HepG2 (cell line): Measurements from ENCODE around the gene LGALS8. TPM values are rescaled to one million over a fixed set of nuclear protein-coding genes. Genes with fewer than 3 reads are reported as not detected.

Experiments
- BRD4 ChIP-seq: sonication (generic); formaldehyde crosslinking; IDR thresholded peaks from 2 replicates; pipeline ENCODE4 v1.4.0; 2020; ENCODE audit warnings: missing genetic modification reagents
- MTA1 ChIP-seq: sonication (generic); formaldehyde crosslinking; IDR thresholded peaks from 2 replicates; pipeline ENCODE4 v1.4.0; 2020; ENCODE audit warnings: missing genetic modification reagents, mild to moderate bottlenecking, borderline replicate concordance
- MXI1 ChIP-seq: IDR thresholded peaks from 3 replicates; pipeline ENCODE4 v1.6.1; 2012; ENCODE audit warnings: low read depth, low read length, inconsistent platforms, borderline replicate concordance
- SPEN ChIP-seq: sonication (generic); formaldehyde crosslinking; IDR thresholded peaks from 2 replicates; pipeline ENCODE4 v1.5.1; 2020; ENCODE audit warnings: low read depth, mild to moderate bottlenecking, missing genetic modification reagents
- ZNF552 ChIP-seq: sonication (generic); formaldehyde crosslinking; IDR thresholded peaks from 2 replicates; pipeline ENCODE4 v1.9.0; 2022; ENCODE audit warnings: missing genetic modification reagents, mild to moderate bottlenecking, borderline replicate concordance
- ZSCAN20 ChIP-seq: sonication (generic); formaldehyde crosslinking; IDR thresholded peaks from 2 replicates; pipeline ENCODE4 v1.4.0; 2020; ENCODE audit warnings: missing genetic modification reagents, mild to moderate bottlenecking, borderline replicate concordance
- ZZZ3 ChIP-seq: sonication (generic); formaldehyde crosslinking; IDR thresholded peaks from 2 replicates; pipeline ENCODE4 v1.4.0; 2020; ENCODE audit warnings: missing genetic modification reagents, mild to moderate bottlenecking, borderline replicate concordance
- polyA plus RNA-seq, 8 experiments: library from polyadenylated mRNA; depleted of rRNA in 3 of 8; stranded (reverse) in 7 of 8; unstranded in 1 of 8; fragments of >200 nt; fragmentation: Illumina TruSeq in 4 of 8; extraction: Trizol in 4 of 8; gene quantifications; 2 replicates each; pipeline versions ENCODE4 v1.2.1 to v1.2.3, GENCODE V29; 2011 to 2016; ENCODE audit warnings: low read depth in 4 of 8, missing spikeins in 1 of 8, mixed read lengths in 1 of 8; ENCODE audit not compliant: insufficient read depth in 1 of 8
- total RNA-seq, 5 experiments: library from RNA; depleted of rRNA; stranded (reverse); fragments of >200 nt; fragmentation: Illumina TruSeq; extraction: Trizol; gene quantifications; 2 replicates each; pipeline ENCODE4 v1.2.3, GENCODE V29; 2016; ENCODE audit warnings: low read depth in 1 of 5
- TF ChIP-seq, protein P1 (sequence below): sonication (generic); formaldehyde crosslinking; IDR thresholded peaks from 2 replicates; pipeline ENCODE4 v1.4.0; 2020; ENCODE audit warnings: missing genetic modification reagents
- TF ChIP-seq, protein P2 (sequence below): sonication (generic); formaldehyde crosslinking; IDR thresholded peaks from 2 replicates; pipeline ENCODE4 v1.5.1; 2020; ENCODE audit warnings: missing genetic modification reagents, mild to moderate bottlenecking, borderline replicate concordance
- TF ChIP-seq, protein P3 (sequence below): sonication (generic); formaldehyde crosslinking; IDR thresholded peaks from 2 replicates; pipeline ENCODE4 v1.8.1; 2022; ENCODE audit warnings: low read depth, mild to moderate bottlenecking, missing genetic modification reagents
- TF ChIP-seq, protein P4 (sequence below): fragments of 450-650 bp; IDR thresholded peaks from 2 replicates; pipeline ENCODE4 v1.6.1; 2017; ENCODE audit warnings: mild to moderate bottlenecking
- TF ChIP-seq, protein P5 (sequence below), 2 experiments: sonication (generic) in 1 of 2; formaldehyde crosslinking in 1 of 2; IDR thresholded peaks; 2 replicates each; pipeline versions ENCODE4 v1.4.0 to v1.6.1; 2016 to 2020; ENCODE audit warnings: borderline replicate concordance in 1 of 2, low read depth in 1 of 2, mild to moderate bottlenecking in 1 of 2, missing genetic modification reagents in 1 of 2

LGALS8 gene
- total and polyA plus RNA-seq, 2 of the 13 experiments (the other 11 are each of a cell fraction or from before 2014, with no cell fraction given), result 29.3 to 185 TPM

DNA sequence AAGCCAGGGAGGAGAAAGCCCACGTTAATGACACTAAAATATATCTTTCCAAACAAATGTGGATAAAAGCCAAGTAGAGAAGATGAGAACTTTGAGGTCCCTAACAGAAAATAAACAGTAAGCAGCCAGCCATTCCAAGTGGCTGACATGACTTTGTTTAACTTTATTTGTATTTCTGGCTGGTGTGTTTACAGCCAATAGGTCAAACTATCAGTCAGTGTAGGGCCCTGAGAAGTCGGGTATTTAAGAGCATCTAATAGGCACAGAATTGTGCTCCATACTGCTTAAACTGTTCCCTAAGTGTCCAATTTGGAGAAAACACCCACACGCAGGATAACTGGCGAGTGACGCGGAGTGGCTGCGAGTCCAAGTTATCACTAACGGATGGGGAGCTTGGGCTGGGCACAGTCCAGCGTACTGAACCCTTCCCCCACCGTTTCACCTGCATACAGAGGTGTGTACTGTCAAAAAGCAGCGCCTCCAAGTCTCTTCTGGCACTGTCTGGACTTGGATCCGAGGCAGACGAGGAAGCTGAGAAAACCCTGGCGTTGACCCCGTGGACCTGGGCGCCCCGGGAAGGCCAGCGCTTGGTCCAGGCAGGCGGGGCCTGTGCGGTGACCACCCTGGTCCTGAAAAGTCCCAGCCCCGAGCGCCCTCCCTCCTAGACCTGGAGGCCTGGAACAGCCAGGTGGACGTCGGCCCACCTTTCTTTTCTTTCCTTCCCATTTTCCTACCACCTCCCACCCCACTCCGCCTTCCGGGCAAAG, 662 bp upstream of the LGALS8 start (continued):
- TF ChIP-seq, protein P1, sequence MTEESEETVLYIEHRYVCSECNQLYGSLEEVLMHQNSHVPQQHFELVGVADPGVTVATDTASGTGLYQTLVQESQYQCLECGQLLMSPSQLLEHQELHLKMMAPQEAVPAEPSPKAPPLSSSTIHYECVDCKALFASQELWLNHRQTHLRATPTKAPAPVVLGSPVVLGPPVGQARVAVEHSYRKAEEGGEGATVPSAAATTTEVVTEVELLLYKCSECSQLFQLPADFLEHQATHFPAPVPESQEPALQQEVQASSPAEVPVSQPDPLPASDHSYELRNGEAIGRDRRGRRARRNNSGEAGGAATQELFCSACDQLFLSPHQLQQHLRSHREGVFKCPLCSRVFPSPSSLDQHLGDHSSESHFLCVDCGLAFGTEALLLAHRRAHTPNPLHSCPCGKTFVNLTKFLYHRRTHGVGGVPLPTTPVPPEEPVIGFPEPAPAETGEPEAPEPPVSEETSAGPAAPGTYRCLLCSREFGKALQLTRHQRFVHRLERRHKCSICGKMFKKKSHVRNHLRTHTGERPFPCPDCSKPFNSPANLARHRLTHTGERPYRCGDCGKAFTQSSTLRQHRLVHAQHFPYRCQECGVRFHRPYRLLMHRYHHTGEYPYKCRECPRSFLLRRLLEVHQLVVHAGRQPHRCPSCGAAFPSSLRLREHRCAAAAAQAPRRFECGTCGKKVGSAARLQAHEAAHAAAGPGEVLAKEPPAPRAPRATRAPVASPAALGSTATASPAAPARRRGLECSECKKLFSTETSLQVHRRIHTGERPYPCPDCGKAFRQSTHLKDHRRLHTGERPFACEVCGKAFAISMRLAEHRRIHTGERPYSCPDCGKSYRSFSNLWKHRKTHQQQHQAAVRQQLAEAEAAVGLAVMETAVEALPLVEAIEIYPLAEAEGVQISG (CRISPR knock-in tag), result peak; percentile 27
- TF ChIP-seq ZNF552 (CRISPR knock-in tag) (0 out of 2 replicates have a peak, but pooled peaks have one; percentile 4), MXI1 (no peak; the same call in 2 of the 3 replicates), ZZZ3 (CRISPR knock-in tag) (no peak), SPEN (peak; percentile 54), BRD4 (no peak), ZSCAN20 (CRISPR knock-in tag) (no peak), MTA1 (CRISPR knock-in tag) (0 out of 2 replicates have a peak, but pooled peaks have one; percentile 18)
- TF ChIP-seq, protein P2, sequence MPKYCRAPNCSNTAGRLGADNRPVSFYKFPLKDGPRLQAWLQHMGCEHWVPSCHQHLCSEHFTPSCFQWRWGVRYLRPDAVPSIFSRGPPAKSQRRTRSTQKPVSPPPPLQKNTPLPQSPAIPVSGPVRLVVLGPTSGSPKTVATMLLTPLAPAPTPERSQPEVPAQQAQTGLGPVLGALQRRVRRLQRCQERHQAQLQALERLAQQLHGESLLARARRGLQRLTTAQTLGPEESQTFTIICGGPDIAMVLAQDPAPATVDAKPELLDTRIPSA, result no peak
- TF ChIP-seq, protein P3, sequence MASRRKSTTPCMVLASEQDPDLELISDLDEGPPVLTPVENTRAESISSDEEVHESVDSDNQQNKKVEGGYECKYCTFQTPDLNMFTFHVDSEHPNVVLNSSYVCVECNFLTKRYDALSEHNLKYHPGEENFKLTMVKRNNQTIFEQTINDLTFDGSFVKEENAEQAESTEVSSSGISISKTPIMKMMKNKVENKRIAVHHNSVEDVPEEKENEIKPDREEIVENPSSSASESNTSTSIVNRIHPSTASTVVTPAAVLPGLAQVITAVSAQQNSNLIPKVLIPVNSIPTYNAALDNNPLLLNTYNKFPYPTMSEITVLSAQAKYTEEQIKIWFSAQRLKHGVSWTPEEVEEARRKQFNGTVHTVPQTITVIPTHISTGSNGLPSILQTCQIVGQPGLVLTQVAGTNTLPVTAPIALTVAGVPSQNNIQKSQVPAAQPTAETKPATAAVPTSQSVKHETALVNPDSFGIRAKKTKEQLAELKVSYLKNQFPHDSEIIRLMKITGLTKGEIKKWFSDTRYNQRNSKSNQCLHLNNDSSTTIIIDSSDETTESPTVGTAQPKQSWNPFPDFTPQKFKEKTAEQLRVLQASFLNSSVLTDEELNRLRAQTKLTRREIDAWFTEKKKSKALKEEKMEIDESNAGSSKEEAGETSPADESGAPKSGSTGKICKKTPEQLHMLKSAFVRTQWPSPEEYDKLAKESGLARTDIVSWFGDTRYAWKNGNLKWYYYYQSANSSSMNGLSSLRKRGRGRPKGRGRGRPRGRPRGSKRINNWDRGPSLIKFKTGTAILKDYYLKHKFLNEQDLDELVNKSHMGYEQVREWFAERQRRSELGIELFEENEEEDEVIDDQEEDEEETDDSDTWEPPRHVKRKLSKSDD (CRISPR knock-in tag), result peak; percentile 42; the same call in 1 of the 2 replicates
- TF ChIP-seq, protein P4, sequence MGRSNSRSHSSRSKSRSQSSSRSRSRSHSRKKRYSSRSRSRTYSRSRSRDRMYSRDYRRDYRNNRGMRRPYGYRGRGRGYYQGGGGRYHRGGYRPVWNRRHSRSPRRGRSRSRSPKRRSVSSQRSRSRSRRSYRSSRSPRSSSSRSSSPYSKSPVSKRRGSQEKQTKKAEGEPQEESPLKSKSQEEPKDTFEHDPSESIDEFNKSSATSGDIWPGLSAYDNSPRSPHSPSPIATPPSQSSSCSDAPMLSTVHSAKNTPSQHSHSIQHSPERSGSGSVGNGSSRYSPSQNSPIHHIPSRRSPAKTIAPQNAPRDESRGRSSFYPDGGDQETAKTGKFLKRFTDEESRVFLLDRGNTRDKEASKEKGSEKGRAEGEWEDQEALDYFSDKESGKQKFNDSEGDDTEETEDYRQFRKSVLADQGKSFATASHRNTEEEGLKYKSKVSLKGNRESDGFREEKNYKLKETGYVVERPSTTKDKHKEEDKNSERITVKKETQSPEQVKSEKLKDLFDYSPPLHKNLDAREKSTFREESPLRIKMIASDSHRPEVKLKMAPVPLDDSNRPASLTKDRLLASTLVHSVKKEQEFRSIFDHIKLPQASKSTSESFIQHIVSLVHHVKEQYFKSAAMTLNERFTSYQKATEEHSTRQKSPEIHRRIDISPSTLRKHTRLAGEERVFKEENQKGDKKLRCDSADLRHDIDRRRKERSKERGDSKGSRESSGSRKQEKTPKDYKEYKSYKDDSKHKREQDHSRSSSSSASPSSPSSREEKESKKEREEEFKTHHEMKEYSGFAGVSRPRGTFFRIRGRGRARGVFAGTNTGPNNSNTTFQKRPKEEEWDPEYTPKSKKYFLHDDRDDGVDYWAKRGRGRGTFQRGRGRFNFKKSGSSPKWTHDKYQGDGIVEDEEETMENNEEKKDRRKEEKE, result no peak
- TF ChIP-seq, protein P5, sequence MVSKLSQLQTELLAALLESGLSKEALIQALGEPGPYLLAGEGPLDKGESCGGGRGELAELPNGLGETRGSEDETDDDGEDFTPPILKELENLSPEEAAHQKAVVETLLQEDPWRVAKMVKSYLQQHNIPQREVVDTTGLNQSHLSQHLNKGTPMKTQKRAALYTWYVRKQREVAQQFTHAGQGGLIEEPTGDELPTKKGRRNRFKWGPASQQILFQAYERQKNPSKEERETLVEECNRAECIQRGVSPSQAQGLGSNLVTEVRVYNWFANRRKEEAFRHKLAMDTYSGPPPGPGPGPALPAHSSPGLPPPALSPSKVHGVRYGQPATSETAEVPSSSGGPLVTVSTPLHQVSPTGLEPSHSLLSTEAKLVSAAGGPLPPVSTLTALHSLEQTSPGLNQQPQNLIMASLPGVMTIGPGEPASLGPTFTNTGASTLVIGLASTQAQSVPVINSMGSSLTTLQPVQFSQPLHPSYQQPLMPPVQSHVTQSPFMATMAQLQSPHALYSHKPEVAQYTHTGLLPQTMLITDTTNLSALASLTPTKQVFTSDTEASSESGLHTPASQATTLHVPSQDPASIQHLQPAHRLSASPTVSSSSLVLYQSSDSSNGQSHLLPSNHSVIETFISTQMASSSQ (IDR thresholded peaks at IDR 0.05; ENCODE audit: low read depth), result no peak
- TF ChIP-seq, protein P5 (CRISPR knock-in tag; IDR thresholded peaks at IDR 0.05; ENCODE audit: borderline replicate concordance), result peak; percentile 13; the same call in 1 of the 2 replicates
